ENCODE measurements around the gene COPRS.

The COPRS gene

DNA sequence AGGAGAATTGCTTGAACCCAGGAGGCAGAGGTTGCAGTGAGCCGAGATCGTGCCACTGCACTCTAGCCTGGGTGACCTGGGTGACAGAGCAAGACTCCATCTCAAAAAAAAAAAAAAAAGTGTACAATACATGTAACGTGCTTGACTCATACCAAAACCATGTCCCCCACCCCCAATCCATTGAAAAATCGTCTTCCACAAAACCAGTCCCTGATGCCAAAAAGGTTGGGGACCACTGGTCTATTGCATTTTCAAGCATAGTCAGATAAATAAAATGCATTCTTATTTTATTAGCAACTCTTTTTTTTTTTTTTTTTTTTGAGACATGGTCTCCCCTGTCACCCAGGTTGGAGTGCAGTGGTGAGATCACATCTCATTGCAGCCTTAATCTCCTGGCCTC lies 52.1 kb downstream of the COPRS start:
- DNase-seq, result no peak

DNA sequence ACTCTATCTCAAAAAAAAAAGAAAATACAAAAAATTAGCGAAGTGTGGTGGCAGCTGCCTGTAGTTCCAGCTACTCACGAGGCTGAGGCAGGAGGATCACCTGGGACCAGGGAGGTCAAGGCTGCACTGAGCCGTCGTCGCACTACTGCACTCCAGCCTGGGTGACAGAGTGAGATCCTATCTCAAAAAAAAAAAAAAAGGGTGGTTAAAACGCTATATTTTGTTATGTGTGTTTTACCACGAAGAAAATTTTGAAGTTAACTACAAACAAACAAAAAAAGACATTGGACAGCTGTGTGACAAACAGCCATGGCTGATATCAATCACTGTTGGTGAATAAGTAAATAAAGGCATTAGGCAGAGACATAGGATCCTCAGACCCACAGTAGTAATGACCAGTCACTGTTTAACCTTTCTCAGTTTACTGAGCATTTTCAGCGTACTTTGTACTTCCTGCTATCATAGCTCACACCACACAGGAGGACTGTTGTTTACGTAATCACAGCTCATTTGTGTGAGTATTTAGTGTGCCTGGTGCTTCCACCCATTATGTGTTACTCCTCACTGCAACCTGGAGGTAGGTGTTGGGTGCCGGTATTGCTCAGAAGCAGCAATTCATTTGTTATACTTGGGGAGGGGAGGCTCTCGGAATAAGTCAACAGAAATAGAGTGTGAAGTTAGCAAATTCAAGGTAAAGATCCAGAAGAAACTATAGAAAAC lies 55.4 kb downstream of the COPRS start:
- DNase-seq, result peak; percentile 35

- DNase-seq, result no peak
Observed at GRCh38 chr17:31802502-31802901, 56.5 kb downstream of the COPRS start.
